IMR-90 (cell line): Measurements from ENCODE around the gene CAPN3. TPM values are rescaled to one million over a fixed set of nuclear protein-coding genes. Genes with fewer than 3 reads are reported as not detected.

Source experiments
- ATAC-seq: fragments of 200-7000 bp; cut with Tn5 transposase; 2 replicates; pipeline ENCODE4 v1.9.1; 2020; ENCODE audit warnings: low read depth, mild to moderate bottlenecking, moderate library complexity
- BruUV-seq: library from RNA; stranded (reverse); fragments of 400-500 nt; replicated peaks from 2 replicates; lab custom pipeline; 2021; lab: Mats Ljungman, UMichigan
- CTCF ChIA-PET: fragments of 300-600 bp; formaldehyde crosslinking; extraction: SDS; loops from one replicate; lab custom pipeline; 2021; ENCODE audit warnings: antibody characterized with exemption; lab: Yijun Ruan, JAX
- POLR2A ChIA-PET: fragments of 300-600 bp; sonication (Branson Sonifier 250); formaldehyde crosslinking; loops from one replicate; lab custom pipeline; 2022; ENCODE audit warnings: antibody characterized with exemption; ENCODE audit not compliant: unreplicated experiment; lab: Charles Lee
- DNase-seq: peaks from one replicate; pipeline ENCODE4 v3.0.0; 2013
- H2AFZ ChIP-seq: replicated peaks from 2 replicates; pipeline ENCODE3; 2013; ENCODE audit warnings: low read length, mild to moderate bottlenecking; ENCODE audit not compliant: poor library complexity
- H2AK5ac ChIP-seq: 2 replicates; pipeline ENCODE4 v1.6.1; 2013; ENCODE audit warnings: low read depth, low read length, inconsistent platforms
- H2AK9ac ChIP-seq: replicated peaks from 2 replicates; pipeline ENCODE3; 2013; ENCODE audit warnings: mild to moderate bottlenecking, low read depth, low read length, moderate library complexity; ENCODE audit not compliant: poor library complexity
- H2BK120ac ChIP-seq: 2 replicates; pipeline ENCODE4 v1.6.1; 2013; ENCODE audit warnings: low read depth, low read length, inconsistent platforms
- H2BK15ac ChIP-seq: 3 replicates; pipeline ENCODE4 v1.6.1; 2013; ENCODE audit warnings: low read depth, low read length, inconsistent platforms
- H2BK20ac ChIP-seq: 2 replicates; pipeline ENCODE4 v1.6.1; 2013; ENCODE audit warnings: low read depth, mild to moderate bottlenecking, inconsistent platforms, low read length, moderate library complexity
- H2BK5ac ChIP-seq: 2 replicates; pipeline ENCODE4 v1.6.1; 2013; ENCODE audit warnings: mild to moderate bottlenecking, low read depth, low read length, inconsistent platforms; ENCODE audit not compliant: poor library complexity, severe bottlenecking
- H3K14ac ChIP-seq: replicated peaks from 2 replicates; pipeline ENCODE4 v1.6.1; 2013; ENCODE audit warnings: low read depth, low read length, inconsistent platforms
- H3K18ac ChIP-seq: 2 replicates; pipeline ENCODE4 v1.6.1; 2013; ENCODE audit warnings: low read depth, low read length, control low read depth
- H3K23ac ChIP-seq: 2 replicates; pipeline ENCODE4 v1.6.1; 2013; ENCODE audit warnings: low read depth, low read length, inconsistent platforms
- H3K27ac ChIP-seq: 2 replicates; pipeline ENCODE4 v1.5.1; 2013; ENCODE audit warnings: mild to moderate bottlenecking, control low read depth, low read length; ENCODE audit not compliant: insufficient read depth
- H3K27me3 ChIP-seq: 2 replicates; pipeline ENCODE4 v1.6.1; 2013; ENCODE audit warnings: low read length; ENCODE audit not compliant: control insufficient read depth, insufficient read depth
- H3K36me3 ChIP-seq: 2 replicates; pipeline ENCODE4 v1.6.1; 2013; ENCODE audit warnings: low read length, mixed read lengths; ENCODE audit not compliant: control insufficient read depth, insufficient read depth
- H3K4ac ChIP-seq: 2 replicates; pipeline ENCODE4 v1.6.1; 2013; ENCODE audit warnings: low read depth, low read length, inconsistent platforms
- H3K4me1 ChIP-seq: 2 replicates; pipeline ENCODE4 v1.6.1; 2013; ENCODE audit warnings: low read length, mixed read lengths; ENCODE audit not compliant: control insufficient read depth, insufficient read depth
- H3K4me2 ChIP-seq: 2 replicates; pipeline ENCODE4 v1.6.1; 2013; ENCODE audit warnings: low read depth, mild to moderate bottlenecking, control low read depth, low read length, moderate library complexity
- H3K4me3 ChIP-seq: 2 replicates; pipeline ENCODE4 v1.5.1; 2013; ENCODE audit warnings: low read depth, mild to moderate bottlenecking, control low read depth, low read length, moderate library complexity; ENCODE audit not compliant: insufficient read depth
- H3K56ac ChIP-seq: 2 replicates; pipeline ENCODE4 v1.6.1; 2013; ENCODE audit warnings: low read length, inconsistent platforms; ENCODE audit not compliant: insufficient read depth; ENCODE audit errors: extremely low read depth
- H3K79me1 ChIP-seq, 2 experiments: 2 replicates each; pipeline ENCODE4 v1.6.1; 2013; ENCODE audit warnings: low read length in 2 of 2, inconsistent platforms in 1 of 2, low read depth in 1 of 2
- H3K9ac ChIP-seq: 2 replicates; pipeline ENCODE4 v1.6.1; 2013; ENCODE audit warnings: low read depth, low read length, control low read depth
- H3K9me1 ChIP-seq: 2 replicates; pipeline ENCODE4 v1.6.1; 2013; ENCODE audit warnings: low read length, inconsistent platforms; ENCODE audit not compliant: insufficient read depth
- H3K9me3 ChIP-seq: 2 replicates; pipeline ENCODE4 v1.6.1; 2013; ENCODE audit warnings: low read length; ENCODE audit not compliant: control insufficient read depth, insufficient read depth
- H4K20me1 ChIP-seq: 2 replicates; pipeline ENCODE4 v1.6.1; 2013; ENCODE audit warnings: low read length, inconsistent platforms; ENCODE audit not compliant: insufficient read depth
- H4K5ac ChIP-seq: 2 replicates; pipeline ENCODE4 v1.6.1; 2013; ENCODE audit warnings: mild to moderate bottlenecking, low read depth, low read length, control low read depth
- H4K8ac ChIP-seq, 2 experiments: 2 replicates each; pipeline ENCODE4 v1.6.1; 2013; ENCODE audit warnings: low read depth in 2 of 2, low read length in 2 of 2, control low read depth in 1 of 2, inconsistent platforms in 1 of 2
- H4K91ac ChIP-seq: 2 replicates; pipeline ENCODE4 v1.6.1; 2013; ENCODE audit warnings: low read depth, low read length, inconsistent platforms; ENCODE audit not compliant: insufficient read depth
- BHLHE40 ChIP-seq: fragments of 150-350 bp; IDR thresholded peaks from 2 replicates; pipeline ENCODE4 v1.6.1; 2016; ENCODE audit warnings: mild to moderate bottlenecking, low read depth, low read length
- CHD1 ChIP-seq: IDR thresholded peaks from 2 replicates; pipeline ENCODE4 v1.6.1; 2012; ENCODE audit warnings: low read depth, low read length, improper control_type of control experiment
- MAFK ChIP-seq: IDR thresholded peaks from 2 replicates; pipeline ENCODE4 v1.6.1; 2012; ENCODE audit warnings: low read depth, low read length, improper control_type of control experiment
- MAZ ChIP-seq: IDR thresholded peaks from 2 replicates; pipeline ENCODE4 v1.6.1; 2012; ENCODE audit warnings: low read depth, mild to moderate bottlenecking, low read length, improper control_type of control experiment, moderate library complexity, borderline replicate concordance
- POLR2A ChIP-seq: IDR thresholded peaks from 2 replicates; pipeline ENCODE4 v1.6.1; 2012; ENCODE audit warnings: mild to moderate bottlenecking, low read depth, low read length
- RAD21 ChIP-seq: IDR thresholded peaks from 2 replicates; pipeline ENCODE4 v1.6.1; 2012; ENCODE audit warnings: low read length, improper control_type of control experiment
- RFX5 ChIP-seq: IDR thresholded peaks from 2 replicates; pipeline ENCODE4 v1.8.0; 2012; ENCODE audit warnings: low read depth, mild to moderate bottlenecking, low read length, moderate library complexity
- SMC3 ChIP-seq: fragments of 150-350 bp; IDR thresholded peaks from 2 replicates; pipeline ENCODE4 v1.6.1; 2016; ENCODE audit warnings: low read depth, mild to moderate bottlenecking, antibody characterized with exemption, low read length, moderate library complexity
- WGBS, 2 experiments: methylation state at CpG; one replicate each; pipeline versions ENCODE4 v1.1.5 to v1.1.7; 2013; ENCODE audit warnings: missing lambda C conversion rate in 2 of 2; ENCODE audit not compliant: insufficient read length in 1 of 2; ENCODE audit errors: extremely low coverage in 2 of 2; 5-methylcytosine and 5-hydroxymethylcytosine counted together
- dilution Hi-C: fragments of 300-500 bp; cut with HindIII; formaldehyde crosslinking; loops from one replicate; pipeline ENCODE4 v1.14.3; 2018; ENCODE audit warnings: low sequenced_read_pairs; ENCODE audit not compliant: unreplicated experiment
- in situ Hi-C: fragments of 300-500 bp; cut with MboI; formaldehyde crosslinking; loops from 3 replicates; pipeline ENCODE4 v1.14.3; 2019; ENCODE audit warnings: low sequenced_read_pairs, inconsistent platforms, mixed read lengths
- intact Hi-C: fragments of 100-400 bp; cut with micrococcal nuclease; formaldehyde crosslinking; loops from 2 replicates; pipeline ENCODE4 v1.10.0; 2022
- polyA plus RNA-seq, 3 experiments: library from polyadenylated mRNA; depleted of rRNA; stranded (reverse); fragments of >200 nt; gene quantifications; 2 replicates each; pipeline ENCODE4 v1.2.3, GENCODE V29; 2012; ENCODE audit warnings: low replicate concordance in 1 of 3
- total RNA-seq: library from RNA; depleted of rRNA; stranded (reverse); fragments of >200 nt; gene quantifications from 2 replicates; pipeline ENCODE4 v1.2.3, GENCODE V29; 2012
- TF ChIP-seq, protein P1 (sequence below): fragments of 150-350 bp; IDR thresholded peaks from 2 replicates; pipeline ENCODE4 v1.6.1; 2017; ENCODE audit warnings: mild to moderate bottlenecking, antibody characterized with exemption, low read length, low read depth
- TF ChIP-seq, protein P2 (sequence below): conservative IDR thresholded peaks from 2 replicates; pipeline ENCODE4 v1.5.1; 2012; ENCODE audit warnings: mild to moderate bottlenecking, low read depth, low read length, improper control_type of control experiment

Gene CAPN3
- total and polyA plus RNA-seq, 2 of the 4 experiments (the other 2 are of a cell fraction), result 1.1 to 1.4 TPM

DNA sequence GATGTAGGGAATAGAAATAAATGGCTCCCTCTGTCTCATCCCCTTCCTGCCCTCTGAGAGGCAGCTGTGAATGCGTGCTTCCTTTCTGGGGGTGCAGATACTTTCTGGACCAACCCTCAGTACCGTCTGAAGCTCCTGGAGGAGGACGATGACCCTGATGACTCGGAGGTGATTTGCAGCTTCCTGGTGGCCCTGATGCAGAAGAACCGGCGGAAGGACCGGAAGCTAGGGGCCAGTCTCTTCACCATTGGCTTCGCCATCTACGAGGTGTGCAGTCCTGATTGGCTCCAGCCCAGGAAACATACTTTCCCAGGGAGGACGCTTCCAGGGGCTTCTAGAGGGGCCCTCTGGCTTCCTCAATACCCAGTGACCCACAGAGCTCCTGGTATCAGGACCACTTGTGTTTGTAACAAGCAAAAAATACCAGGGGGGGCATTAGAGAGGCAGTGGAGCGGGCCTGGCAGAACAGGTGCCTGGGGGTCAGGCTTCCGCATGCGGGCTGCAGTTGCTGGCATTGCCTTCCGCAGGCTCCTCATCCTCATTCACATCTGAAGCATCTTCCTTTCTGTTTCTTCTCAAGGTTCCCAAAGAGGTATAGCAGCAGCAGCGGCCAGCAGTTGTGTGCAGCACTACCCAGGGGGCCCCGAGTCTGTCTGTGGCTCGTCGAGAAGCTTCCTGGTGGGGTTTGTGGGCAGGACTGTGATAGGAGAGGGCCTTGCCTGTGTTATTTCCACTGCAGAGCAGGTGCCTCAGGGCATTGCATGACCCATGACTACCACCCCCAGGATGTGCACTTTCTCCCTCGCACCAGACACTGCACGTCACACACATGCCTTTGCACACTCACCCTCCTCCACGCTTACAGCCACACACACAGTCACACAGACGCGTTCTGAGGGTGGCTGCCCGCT, 42.5 kb downstream of the CAPN3 start:
- H3K27me3 ChIP-seq, result no peaks in the 10 kb centered on the region
- H2AFZ ChIP-seq, result peak overlapping the region; percentile 59
- no peaks in the 10 kb centered on the region for H3K79me1 ChIP-seq
- H2AK9ac ChIP-seq, result no peak overlapping the region
- CTCF ChIA-PET, result no interaction called here
- H3K9ac ChIP-seq, result no peak overlapping the region
- H3K14ac ChIP-seq, result no peak overlapping the region
- DNase-seq (no peak), ATAC-seq (no peak)
- BruUV-seq, result no TSS peak
- H2BK120ac ChIP-seq, result no peak overlapping the region
- dilution Hi-C loops, result no loop called here
- no peak overlapping the region for H4K91ac ChIP-seq
- no peak overlapping the region for H2BK15ac ChIP-seq
- TF ChIP-seq RAD21, result no peak
- no peak for TF ChIP-seq CHD1
- TF ChIP-seq, protein P1, sequence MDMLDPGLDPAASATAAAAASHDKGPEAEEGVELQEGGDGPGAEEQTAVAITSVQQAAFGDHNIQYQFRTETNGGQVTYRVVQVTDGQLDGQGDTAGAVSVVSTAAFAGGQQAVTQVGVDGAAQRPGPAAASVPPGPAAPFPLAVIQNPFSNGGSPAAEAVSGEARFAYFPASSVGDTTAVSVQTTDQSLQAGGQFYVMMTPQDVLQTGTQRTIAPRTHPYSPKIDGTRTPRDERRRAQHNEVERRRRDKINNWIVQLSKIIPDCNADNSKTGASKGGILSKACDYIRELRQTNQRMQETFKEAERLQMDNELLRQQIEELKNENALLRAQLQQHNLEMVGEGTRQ, result no peak
- TF ChIP-seq RFX5, result no peak
- TF ChIP-seq, protein P2, sequence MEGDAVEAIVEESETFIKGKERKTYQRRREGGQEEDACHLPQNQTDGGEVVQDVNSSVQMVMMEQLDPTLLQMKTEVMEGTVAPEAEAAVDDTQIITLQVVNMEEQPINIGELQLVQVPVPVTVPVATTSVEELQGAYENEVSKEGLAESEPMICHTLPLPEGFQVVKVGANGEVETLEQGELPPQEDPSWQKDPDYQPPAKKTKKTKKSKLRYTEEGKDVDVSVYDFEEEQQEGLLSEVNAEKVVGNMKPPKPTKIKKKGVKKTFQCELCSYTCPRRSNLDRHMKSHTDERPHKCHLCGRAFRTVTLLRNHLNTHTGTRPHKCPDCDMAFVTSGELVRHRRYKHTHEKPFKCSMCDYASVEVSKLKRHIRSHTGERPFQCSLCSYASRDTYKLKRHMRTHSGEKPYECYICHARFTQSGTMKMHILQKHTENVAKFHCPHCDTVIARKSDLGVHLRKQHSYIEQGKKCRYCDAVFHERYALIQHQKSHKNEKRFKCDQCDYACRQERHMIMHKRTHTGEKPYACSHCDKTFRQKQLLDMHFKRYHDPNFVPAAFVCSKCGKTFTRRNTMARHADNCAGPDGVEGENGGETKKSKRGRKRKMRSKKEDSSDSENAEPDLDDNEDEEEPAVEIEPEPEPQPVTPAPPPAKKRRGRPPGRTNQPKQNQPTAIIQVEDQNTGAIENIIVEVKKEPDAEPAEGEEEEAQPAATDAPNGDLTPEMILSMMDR, result no peak
- TF ChIP-seq BHLHE40, result no peak
- no peak for TF ChIP-seq SMC3
- TF ChIP-seq MAZ, result no peak
- no peak for TF ChIP-seq MAFK
- TF ChIP-seq POLR2A, result no peak
- no peaks in the 10 kb centered on the region for H4K20me1 ChIP-seq
- no peak overlapping the region for H2BK20ac ChIP-seq
- no peaks in the 10 kb centered on the region for H3K9me3 ChIP-seq
- H2AK5ac ChIP-seq, result 0 out of 2 replicates have a peak overlapping the region, but pooled peaks have one; percentile 14
- no peak overlapping the region for H3K27ac ChIP-seq
- no peak overlapping the region for H4K5ac ChIP-seq
- H3K36me3 ChIP-seq, result no peaks in the 10 kb centered on the region
- no peak overlapping the region for H3K4me3 ChIP-seq
- H3K9me1 ChIP-seq, result peaks cover 5% of the 10 kb centered on the region; the same call in 1 of the 2 replicates
- H3K23ac ChIP-seq, result no peak overlapping the region
- H3K4me2 ChIP-seq, result no peak overlapping the region
- POLR2A ChIA-PET, result no interaction called here
- 88% methylated on average over 5 of the region's 24 CpGs; no CpG with 5 or more reads in 1 of the 2 experiments for WGBS, 2 experiments
- H3K56ac ChIP-seq, result no peak overlapping the region
- in situ Hi-C loops, result no loop called here
- no peak overlapping the region for H4K8ac ChIP-seq
- no peaks in the 10 kb centered on the region for H3K4me1 ChIP-seq
- intact Hi-C loops, result no loop called here
- no peak overlapping the region for H2BK5ac ChIP-seq
- no peak overlapping the region for H3K4ac ChIP-seq
- no peak overlapping the region for H3K18ac ChIP-seq
